ENCODE measurements around the gene DCX.

The DCX gene

GRCh38 chrX:111264385-111264784 lies 147.6 kb downstream of the DCX start:
- no peak overlapping the region for H3K4me3 ChIP-seq (IDR thresholded peaks at IDR 0.05; ENCODE audit: insufficient read depth, low read depth, low read length)
- no peak overlapping the region for H2AFZ ChIP-seq (ENCODE audit: low read depth)
- TF ChIP-seq CTCF (conservative IDR thresholded peaks at IDR 0.05; ENCODE audit: low read depth, low read length) = no peak
- no peak overlapping the region for H3K27ac ChIP-seq
- H3K27me3 ChIP-seq (ENCODE audit: insufficient read depth, low read depth) = no peaks in the 10 kb centered on the region
- no peaks in the 10 kb centered on the region for H4K20me1 ChIP-seq (ENCODE audit: insufficient read depth)
- no peaks in the 10 kb centered on the region for H3K79me2 ChIP-seq (ENCODE audit: insufficient read depth, low read depth)
- H3K36me3 ChIP-seq (ENCODE audit: insufficient read depth) = no peaks in the 10 kb centered on the region
- H3K4me2 ChIP-seq = no peak overlapping the region
- H3K9ac ChIP-seq = no peak overlapping the region
- H3K4me1 ChIP-seq (ENCODE audit: low read depth, poor library complexity, severe bottlenecking) = no peaks in the 10 kb centered on the region

GRCh38 chrX:111262086-111262485 lies 149.9 kb downstream of the DCX start:
- peaks cover 6% of the 10 kb centered on the region for H3K4me1 ChIP-seq (ENCODE audit: low read depth, poor library complexity, severe bottlenecking)
- H3K9ac ChIP-seq = no peak overlapping the region
- no peak for TF ChIP-seq CTCF (conservative IDR thresholded peaks at IDR 0.05; ENCODE audit: low read depth, low read length)
- H3K4me2 ChIP-seq = no peak overlapping the region
- no peaks in the 10 kb centered on the region for H4K20me1 ChIP-seq (ENCODE audit: insufficient read depth)
- H3K27me3 ChIP-seq (ENCODE audit: insufficient read depth, low read depth) = no peaks in the 10 kb centered on the region
- H3K79me2 ChIP-seq (ENCODE audit: insufficient read depth, low read depth) = no peaks in the 10 kb centered on the region
- no peak overlapping the region for H2AFZ ChIP-seq (ENCODE audit: low read depth)
- H3K27ac ChIP-seq = no peak overlapping the region
- no peaks in the 10 kb centered on the region for H3K36me3 ChIP-seq (ENCODE audit: insufficient read depth)
- no peak overlapping the region for H3K4me3 ChIP-seq (IDR thresholded peaks at IDR 0.05; ENCODE audit: insufficient read depth, low read depth, low read length)

GRCh38 chrX:111260451-111260850 lies 151.5 kb downstream of the DCX start:
- H3K4me2 ChIP-seq = no peak overlapping the region
- no peak overlapping the region for H3K4me3 ChIP-seq (IDR thresholded peaks at IDR 0.05; ENCODE audit: insufficient read depth, low read depth, low read length)
- H3K36me3 ChIP-seq (ENCODE audit: insufficient read depth) = no peaks in the 10 kb centered on the region
- no peak overlapping the region for H2AFZ ChIP-seq (ENCODE audit: low read depth)
- peaks cover 6% of the 10 kb centered on the region for H3K4me1 ChIP-seq (ENCODE audit: low read depth, poor library complexity, severe bottlenecking)
- no peaks in the 10 kb centered on the region for H3K79me2 ChIP-seq (ENCODE audit: insufficient read depth, low read depth)
- no peaks in the 10 kb centered on the region for H4K20me1 ChIP-seq (ENCODE audit: insufficient read depth)
- H3K9ac ChIP-seq = no peak overlapping the region
- H3K27ac ChIP-seq = no peak overlapping the region
- H3K27me3 ChIP-seq (ENCODE audit: insufficient read depth, low read depth) = no peaks in the 10 kb centered on the region
- TF ChIP-seq CTCF (conservative IDR thresholded peaks at IDR 0.05; ENCODE audit: low read depth, low read length) = no peak

- Histone ChIP-seq H3K79me2 (ENCODE audit: insufficient read depth, low read depth) (no peaks in the 10 kb centered on the region), H3K4me2 (no peak overlapping the region), H3K9ac (no peak overlapping the region), H3K27ac (no peak overlapping the region), H3K4me3 (IDR thresholded peaks at IDR 0.05; ENCODE audit: insufficient read depth, low read depth, low read length) (no peak overlapping the region), H4K20me1 (ENCODE audit: insufficient read depth) (no peaks in the 10 kb centered on the region), H3K36me3 (ENCODE audit: insufficient read depth) (no peaks in the 10 kb centered on the region), H3K27me3 (ENCODE audit: insufficient read depth, low read depth) (no peaks in the 10 kb centered on the region), H2AFZ (ENCODE audit: low read depth) (no peak overlapping the region), H3K4me1 (ENCODE audit: low read depth, poor library complexity, severe bottlenecking) (peaks cover 6% of the 10 kb centered on the region)
- no peak for TF ChIP-seq CTCF (conservative IDR thresholded peaks at IDR 0.05; ENCODE audit: low read depth, low read length)
Measured at GRCh38 chrX:111259559-111259958, 152.4 kb downstream of the DCX start.

All from KMS-11 (cell line).